COLO668 (cell line): ENCODE data around the gene NAGPA.

Experiments used
- DNase-seq: peaks from one replicate; lab custom pipeline; 2025; ENCODE audit not compliant: unreplicated experiment; lab: John Stamatoyannopoulos, UW

NAGPA gene

DNA sequence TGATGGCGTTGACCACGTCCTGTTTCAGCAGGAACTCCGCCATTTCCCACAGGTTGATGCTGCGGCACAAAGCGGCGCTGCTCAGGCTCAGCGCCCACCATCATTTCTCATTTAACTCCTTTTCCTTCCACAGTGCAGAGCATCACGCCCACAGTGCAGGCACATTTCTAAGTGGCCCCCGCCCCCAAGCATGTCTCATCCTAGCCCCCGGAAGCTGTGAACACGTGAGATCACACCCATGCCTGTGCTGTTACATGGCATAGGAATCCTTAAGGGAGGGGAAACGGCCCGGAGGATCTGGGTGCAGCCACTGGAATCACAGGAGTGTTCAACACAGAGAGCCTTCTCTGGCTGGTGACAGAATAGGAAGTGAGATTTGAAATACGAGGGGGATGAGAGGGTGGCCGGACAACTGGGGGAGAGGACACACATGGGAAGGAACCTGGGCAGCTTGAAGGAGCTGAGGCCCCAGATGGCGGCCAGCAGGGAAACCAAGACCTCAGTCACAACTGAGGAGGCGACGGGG, 4.7 kb downstream of the NAGPA start:
- no peak for DNase-seq

DNA sequence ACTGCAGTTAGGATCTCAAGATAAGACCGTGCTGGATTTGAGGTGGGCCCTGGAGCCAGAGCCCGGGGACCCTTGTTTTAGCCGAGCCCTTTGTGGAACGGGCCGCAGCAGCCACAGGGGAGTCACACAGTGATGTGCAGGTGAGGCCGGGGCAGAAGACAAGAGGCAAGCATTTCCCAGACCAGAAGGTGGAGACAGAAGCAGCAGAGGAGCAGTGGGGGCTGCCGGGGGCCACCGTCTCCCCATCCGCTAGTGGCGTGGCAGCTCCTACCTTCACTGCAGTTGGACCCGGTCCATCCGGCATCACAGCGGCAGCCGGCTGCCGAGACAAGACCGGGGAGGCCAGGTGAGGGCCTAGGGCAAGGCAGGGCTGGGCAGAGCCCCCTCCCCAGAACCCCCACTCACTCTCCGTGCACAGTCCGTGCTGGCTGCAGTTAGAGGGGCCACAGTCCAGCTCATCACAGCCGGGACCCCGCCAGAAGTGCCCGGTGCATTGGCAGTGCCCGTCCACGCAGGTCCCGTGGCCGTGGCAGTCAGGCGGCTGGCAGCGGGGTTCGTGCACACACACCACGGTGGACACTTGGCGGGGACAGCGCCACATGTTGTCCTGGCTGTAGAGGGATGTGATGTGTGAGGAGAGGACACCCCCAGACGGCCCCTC, 6.0 kb downstream of the NAGPA start:
- no peak for DNase-seq

DNA sequence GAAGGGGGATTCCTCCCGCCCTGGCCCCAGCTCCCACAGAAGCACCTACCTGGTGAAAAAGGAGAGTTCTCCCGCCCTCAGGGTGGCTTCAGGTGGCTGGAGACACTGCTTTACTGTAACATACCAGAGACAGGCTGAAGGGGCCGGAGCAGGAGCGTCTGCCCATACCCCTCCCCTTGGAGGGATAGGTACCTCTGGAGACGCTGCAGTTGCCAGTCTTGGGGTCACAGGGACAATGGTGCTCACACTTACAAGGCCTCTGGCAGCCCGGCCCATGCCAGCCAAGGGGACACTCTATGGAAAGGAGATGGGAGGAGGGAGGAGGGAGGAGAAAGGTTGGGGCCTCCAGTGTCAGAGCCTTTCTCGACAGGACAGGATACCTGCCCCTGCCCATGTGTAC, 6.6 kb downstream of the NAGPA start:
- DNase-seq: no peak

DNA sequence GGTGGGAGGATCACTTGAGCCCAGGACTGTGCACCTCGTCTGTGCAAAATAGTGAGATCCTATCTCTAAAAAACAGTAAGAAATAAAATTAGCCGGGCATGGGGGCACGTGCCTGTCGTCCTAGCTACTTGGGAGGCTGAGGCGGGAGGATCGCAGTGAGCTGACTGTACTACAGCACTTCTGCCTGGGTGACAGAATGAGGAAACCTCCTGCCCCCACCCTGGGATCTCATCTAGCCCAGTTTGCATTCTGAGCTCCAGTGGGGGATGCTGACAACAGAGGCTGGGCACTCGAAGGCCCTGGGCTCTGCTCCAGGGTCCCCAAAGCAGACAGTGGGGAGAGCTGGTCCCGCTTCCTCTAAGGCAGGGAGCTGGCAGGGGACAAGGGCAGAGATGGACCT, 7.1 kb downstream of the NAGPA start:
- DNase-seq: no peak

DNA sequence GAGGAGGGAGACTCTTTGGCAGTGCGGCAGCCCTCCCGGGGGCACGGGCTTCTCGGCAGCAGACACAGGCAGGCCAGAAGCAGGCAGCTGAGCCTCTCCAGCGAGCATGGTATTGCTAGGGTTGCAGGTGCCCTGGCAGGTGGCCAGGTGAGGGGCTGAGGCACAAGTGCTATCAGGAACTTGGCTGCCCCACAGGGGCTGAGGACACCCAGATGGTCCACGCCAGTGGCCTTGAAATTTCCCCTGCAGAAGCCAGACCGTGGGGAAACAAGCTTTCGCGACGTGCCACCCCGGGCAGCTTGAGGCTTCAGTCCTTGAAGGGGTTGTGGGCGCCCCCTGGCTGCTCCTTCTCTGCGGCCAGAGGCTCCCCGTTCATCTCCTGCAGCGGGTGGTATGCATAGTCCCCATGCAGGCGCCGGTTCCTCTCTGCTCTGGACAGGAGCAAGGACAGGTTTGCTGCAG, 8.5 kb downstream of the NAGPA start:
- peak; percentile 53 for DNase-seq

DNA sequence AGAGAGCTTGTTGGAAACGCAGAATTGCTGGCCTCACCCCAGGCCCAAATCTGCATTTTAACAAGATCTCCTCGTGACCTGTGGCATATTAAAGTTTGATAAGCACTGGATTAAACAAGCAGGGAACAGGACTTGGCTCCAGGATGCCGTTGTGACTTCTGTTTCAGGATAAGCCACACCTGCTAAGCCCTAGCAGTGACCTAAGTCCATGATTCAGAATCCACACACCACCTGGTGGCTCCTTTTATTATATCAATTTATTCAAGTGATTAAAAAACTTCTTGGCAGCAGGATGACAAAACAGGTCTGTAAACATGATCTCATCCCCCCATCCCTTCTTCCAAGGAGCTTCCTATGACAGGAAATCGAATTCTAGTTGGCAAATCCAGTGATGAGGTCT, 9.1 kb downstream of the NAGPA start:
- peak; percentile 24 for DNase-seq

DNA sequence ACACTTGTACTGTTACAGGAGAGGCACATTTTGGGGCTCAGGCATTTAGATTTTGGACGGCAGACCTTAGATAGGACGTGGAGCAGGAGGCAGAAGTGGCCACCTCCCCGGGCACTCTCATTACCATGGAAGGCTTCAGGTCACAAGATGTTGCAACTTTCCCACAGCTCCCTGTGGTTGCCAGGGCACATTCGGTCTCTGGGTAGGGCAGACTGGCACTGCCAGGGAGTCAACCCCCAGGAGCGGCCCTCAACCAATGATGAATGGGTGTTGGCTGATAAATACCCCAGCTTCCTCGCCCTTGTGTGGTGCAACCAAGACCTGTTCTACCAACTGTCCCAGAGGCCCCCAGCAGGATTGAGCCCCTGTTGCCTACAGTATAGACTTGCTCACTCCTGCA, 11.2 kb downstream of the NAGPA start:
- no peak for DNase-seq

DNA sequence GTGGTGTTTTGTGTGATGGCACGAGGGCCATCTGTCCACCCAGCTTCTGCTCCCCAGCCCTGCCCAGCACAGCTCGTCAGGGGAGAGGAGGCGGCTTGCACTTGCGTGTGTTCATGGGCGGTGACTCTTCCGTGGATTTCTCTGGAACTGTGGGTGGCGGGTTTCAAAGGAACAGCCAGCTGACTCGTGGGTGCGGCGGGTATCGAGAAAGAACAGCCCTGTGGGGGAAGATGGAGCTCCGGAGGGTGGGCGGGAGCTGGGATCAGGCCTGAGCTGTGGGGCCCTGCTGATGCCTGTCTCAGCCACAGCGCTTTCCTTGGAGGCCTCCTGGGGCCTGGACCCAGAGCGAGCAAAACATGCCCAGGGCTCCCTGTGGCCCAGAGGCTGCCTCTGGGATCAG, 13.2 kb downstream of the NAGPA start:
- no peak for DNase-seq

DNA sequence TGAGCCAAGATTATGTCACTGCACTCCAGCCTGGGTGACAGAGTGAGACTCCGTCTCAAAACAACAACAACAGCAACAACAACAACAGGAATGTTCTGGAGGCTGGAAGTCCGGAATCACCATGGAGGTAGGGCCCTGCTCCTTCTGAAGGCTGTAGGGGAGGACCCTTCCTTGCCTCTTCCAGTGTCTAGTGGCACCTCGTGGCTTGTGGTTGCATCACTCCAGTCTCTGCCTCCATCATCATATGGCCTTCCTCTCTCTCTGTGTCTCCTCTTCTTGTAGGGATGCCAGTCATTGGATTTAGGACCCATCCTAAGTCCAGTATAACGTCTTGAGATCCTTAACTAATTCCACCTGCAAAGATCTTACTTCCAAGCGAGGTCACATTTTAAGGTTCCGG, 14.0 kb downstream of the NAGPA start:
- no peak for DNase-seq

DNA sequence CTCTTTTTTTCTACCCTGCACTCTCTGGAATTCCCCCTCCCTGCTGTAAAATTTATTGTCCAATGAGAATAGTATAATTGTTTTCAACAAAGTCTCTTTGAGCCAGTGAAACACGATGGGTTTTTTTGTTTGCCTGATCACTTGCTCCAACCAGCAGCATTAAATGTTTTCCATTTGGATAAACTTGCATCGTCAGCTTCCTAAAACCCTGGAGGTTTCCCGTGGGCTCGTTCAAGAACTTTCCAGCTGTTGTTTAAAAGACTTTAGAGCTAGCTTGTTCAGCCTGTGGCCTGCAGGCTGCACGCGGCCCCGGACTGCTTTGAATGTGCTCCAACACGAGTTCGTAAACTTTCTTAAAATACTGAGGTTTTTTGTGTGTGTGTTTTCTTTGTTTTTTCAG, 14.9 kb downstream of the NAGPA start:
- no peak for DNase-seq

DNA sequence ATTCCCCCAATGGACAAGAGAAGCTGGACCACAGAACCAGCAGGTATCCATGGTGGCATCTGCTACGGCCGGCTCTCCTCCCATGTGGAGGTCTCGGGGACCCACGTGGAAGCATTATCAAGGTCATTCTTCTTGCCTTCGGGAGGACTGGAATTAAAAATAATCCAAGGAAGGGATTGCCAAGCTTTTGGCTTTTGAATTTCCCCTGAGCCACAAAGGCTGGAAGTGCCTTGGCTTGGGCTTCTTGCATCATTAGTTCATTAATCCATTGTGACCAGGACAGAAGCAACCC, 16.1 kb downstream of the NAGPA start:
- no peak for DNase-seq

DNA sequence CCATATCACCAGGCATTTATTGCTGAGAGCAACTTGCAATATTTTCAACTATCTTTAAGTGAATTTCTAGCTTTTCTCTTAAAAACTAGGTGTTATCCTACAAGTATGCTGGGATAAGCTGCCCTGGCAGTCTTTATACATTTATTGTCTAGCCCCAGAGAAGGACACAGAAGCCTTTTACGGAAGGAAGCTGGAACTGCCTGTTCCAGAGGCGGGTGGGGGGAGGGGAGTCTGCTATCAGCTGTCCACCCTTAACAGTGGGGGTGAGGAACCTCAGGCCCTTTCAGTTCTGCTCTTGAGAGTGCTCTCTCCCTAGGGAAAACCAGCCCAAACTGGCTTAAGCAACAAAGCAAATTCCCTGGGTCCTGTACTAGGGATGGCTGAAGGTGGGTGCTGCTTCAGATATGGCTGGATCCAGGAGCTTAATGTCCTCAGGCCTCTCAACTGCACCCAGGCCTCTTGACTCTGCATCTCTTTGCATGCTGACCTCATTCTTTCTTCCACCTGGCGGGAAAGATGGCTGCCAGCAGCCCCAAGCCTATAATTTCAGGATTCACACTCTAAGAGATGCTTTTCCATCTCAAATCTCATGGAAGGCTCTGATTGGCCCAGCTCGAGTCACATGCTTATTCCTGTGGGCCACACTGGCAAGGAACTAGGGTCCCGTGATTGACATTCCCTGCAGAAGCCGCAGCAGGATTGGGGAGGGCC, 16.6 kb downstream of the NAGPA start:
- DNase-seq: no peak

DNA sequence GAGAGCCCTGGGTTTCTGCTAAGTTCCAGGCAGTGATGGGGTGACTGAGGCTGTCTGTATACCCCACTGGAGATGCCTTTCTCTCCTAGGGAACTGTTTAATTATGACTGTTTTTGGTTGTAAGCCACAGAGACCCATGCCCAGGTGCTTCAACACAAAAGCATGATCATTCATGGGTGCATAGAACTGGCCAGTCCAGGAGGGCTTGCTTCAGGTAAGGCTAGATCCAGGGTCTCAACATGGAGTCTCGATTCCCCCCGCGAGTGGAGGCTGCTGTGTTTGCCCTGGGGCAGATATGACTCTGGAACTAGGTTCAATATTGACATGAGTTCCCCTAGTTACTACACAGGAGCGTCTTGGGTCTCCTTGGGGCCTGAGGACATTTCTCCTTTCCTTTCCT, 17.8 kb downstream of the NAGPA start:
- DNase-seq: no peak

DNA sequence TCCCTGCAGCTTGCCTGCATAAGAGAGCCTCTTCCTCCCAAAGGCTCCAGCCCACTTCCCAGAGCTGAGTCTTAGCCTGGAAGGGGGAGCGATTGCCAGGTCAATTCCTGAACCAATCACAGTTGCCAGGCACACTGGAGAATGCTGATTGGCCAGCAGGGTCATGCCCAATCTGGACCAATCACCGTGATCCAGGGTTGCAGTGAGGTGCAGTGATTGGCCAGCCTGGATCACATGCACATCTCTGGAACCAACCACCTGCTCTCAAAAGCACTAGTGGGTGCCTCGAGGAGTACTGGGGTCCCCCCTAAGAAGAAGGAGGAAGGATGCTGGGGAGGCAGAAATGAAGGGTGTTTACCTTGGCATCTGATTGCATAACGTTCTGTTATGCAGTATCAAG, 18.4 kb downstream of the NAGPA start:
- no peak for DNase-seq

DNA sequence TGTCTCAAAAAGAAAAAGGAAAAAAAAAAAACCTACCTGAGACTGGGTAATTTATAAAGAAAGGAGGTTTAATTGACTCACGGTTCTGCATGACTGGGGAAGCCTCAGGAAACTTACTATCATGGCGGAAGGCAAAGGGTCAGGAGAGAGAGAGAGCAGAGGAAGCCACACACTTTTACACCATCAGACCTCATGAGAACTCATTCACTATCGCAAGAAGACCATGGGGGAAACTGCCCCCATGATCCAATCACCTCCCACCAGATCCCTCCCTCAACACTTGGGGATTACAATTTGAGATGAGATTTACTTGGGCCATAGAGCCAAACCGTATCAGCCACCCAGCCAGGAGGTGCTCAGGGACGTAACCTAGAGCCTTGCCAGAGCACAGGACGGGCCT, 20.8 kb downstream of the NAGPA start:
- no peak for DNase-seq

DNA sequence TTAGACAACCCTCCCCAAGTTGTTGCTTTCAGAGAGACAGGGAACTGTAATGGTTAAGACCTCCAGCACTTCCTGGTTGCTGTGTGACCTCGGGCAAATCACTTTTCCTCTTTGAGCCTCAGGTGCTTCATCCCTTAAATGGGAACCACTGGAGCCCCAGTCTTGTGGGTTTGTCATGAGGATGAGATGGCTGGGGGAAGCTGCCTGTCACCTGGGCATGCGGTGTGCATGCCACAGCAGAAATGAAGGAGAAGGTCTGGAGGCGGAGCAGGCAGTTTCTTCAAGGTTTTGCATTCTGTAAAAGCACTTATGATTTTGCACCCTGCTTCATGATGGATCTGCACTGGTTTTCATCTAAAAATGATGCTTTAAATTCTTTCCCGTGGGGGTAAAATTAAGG, 22.1 kb downstream of the NAGPA start:
- DNase-seq: no peak

DNA sequence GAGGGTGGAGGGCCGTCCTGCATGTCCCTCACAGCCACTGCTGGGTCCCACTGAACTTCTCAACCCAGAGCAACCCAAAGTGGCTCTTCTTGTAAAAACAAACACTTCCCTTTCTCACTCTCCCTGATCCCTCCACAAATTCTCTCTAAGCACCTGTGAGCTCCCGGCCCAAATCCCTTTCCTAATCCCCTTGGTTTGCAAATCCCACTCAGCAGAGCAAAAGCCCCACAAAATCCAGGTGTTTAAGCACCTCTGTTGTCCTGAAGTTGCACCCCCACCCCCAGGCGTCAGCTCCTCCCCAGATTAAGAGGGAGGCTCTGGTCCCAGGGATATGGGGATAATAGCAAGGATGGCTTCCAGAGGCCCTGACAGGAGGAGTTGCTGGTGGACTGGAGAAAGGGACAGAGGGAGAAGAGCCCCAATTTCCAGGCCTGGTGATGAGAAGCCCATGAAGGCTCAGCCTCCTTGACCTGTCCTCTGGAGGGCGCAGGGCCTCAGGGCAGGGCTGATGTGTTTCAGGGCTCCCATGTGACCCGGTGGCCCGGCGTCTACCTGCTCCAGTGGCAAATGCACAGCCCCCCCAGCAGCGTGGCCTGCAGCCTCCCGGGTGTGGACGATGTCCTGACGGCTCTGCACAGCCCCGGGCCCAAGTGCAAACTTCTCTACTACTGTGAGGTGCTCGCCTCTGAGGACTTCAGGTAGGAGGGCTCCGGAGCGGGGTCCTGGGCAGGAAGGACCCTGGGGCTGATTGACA, 23.0 kb downstream of the NAGPA start:
- DNase-seq: no peak

DNA sequence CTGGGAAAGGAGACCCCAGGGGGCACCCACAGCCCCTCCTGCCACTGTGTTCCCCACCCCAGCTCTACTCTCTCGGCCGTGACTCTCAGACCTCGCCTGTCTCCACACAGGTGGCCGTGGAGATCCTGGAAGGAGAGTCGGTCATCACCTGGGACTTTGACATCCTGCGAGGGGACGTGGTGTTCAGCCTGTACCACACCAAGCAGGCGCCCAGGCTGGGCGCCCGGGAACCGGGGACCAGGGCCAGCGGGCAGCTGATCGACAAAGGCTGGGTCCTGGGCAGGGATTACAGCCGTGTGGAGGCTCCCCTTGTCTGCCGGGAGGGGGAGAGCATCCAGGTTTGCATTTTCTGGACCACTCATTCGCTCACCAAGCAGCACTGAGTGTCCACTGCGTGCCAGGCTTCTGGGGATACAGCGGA, 25.4 kb downstream of the NAGPA start:
- no peak for DNase-seq

DNA sequence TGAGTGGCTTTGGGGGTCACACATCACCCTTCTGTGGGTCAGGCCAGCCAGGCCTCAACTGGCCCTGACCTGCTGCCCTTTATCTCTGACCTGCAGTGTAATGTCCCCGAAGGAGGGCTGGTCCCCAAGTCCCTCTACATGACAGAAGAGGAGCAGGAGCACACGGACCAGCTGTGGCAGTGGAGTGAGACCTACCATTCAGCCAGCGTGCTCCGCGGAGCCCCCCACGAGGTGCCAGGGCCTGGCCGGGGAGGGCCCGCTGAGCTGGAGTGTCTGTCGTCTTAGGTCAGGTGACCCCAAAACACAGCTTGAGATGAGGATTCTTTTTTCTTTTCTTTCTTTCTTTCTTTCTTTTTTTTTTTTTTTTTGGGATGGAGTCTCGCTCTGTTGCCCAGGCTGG, 26.5 kb downstream of the NAGPA start:
- DNase-seq: no peak

DNA sequence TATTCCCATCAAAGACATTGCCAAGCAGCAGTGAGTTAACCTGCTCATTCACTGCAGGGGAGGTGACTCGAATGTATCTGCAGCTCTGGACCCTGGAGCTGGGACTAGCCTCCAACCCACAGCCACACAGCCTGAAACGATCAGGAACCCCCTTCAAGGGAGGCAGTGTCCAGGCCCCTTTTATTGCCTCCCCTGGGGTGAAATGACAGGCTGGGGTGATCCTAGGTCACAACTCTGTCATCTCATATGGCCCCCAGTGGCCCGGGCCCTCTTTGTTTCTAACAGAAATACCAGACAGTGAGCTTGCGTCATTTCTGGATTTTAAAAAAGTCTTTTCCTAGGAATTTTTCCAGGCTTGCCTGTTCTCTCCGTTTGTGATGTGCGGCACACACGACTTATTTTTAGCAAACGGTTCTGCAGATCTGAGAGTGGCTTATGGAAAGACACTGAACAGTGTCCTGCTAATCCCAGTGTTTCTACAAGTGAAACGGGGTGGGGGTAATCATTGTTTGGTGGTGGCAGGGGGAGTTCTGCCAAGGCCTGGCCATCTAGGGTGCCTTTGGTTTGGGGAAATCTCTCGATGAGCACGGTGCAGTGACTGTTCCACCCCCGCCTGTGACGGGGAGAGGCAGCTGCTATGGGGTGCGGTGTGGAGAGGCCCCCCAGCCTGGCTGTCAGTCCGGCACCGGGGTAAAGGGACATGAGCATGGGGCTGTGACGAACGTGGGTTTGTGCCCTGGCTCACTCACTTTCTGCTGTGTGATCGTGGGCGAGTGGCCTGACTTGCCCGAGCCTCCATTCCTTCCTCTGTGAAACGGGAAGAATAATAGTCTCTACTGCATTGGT, 27.2 kb downstream of the NAGPA start:
- DNase-seq: no peak

DNA sequence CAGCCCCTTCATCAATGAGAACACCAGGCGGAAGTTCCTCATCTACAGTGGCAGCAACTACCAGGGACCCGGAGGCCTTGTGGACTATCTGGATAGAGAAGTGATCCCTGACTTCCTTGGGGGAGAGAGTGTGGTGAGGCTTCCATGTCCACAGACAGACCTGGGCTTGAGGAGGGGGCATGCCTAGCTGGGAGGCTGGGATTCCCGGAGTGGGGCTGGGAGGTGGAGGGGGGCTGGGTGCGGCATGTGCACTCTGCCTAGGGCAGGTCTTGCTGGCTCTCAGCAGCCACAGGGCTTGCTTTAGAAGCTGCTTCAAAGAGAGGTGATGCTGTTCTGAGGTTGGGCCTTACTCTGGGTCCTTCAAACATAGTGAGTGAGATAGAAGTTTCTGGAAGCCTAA, 27.8 kb downstream of the NAGPA start:
- no peak for DNase-seq
